T47D (cell line): ENCODE results near the gene THBS4.
A peak's percentile ranks its signal among the peaks of the same experiment; 100 is the strongest.

Experiments used
- DNase-seq, 2 experiments: peaks; one replicate each; pipeline versions ENCODE4 v3.0.0 to v3.0.0-alpha.2; 2011 to 2012; ENCODE audit warnings: low read depth in 1 of 2, low spot score in 1 of 2
- JUND ChIP-seq: IDR thresholded peaks from 2 replicates; pipeline ENCODE4 v1.6.1; 2012; ENCODE audit warnings: low read depth
- in situ Hi-C: cut with HindIII; loops from 2 replicates; pipeline ENCODE4 v1.10.0; 2016; ENCODE audit warnings: low sequenced_read_pairs, low pct_unique_long_range_greater_than_20kb

Gene THBS4

DNA sequence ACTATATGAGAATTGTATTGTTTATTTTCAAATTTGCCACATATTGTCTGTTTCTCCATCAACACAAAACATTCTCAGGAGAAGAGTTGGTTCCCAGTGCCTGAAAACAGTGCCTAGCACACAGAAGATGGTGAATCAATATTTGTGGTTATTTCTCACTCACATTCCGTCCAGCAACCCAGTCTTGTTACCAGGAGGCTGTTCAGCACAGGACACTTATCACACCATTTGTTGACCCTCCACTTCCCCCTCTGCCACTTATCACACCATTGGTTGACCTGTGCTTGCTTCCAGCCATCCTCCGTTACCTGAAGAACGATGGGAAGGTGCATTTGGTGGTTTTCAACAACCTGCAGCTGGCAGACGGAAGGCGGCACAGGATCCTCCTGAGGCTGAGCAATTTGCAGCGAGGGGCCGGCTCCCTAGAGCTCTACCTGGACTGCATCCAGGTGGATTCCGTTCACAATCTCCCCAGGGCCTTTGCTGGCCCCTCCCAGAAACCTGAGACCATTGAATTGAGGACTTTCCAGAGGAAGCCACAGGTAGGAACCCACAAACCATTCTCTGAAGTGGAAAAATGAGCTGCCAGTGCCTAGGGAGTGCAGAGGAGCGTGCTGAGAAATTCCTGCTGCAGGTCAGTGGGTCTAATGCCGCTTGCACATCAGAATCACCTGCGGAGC lies 20.5 kb downstream of the THBS4 start:
- DNase-seq = peak in 1 of 2 experiments; percentile 10
- TF ChIP-seq JUND = no peak
- in situ Hi-C loops = no loop called here

DNA sequence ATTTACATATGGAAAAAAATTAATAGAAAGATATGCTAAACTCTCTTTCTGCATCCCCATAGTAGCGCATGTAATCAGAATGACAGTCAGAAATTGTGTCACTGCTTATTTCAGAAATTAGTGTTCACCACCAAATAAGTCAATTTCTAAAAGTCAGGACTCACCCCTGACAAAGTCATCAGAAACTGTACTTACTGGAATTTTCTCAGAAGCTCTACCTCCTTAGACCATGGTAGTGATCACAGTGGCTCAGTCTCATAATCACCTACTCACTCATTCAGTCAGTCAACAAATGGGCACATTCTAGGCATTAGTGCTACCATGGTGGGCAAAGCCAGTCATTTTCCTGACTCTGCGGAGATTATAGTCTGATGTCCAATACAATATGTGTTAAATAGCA lies 22.0 kb downstream of the THBS4 start:
- in situ Hi-C loops = no loop called here
- DNase-seq = no peak
- TF ChIP-seq JUND = no peak

GRCh38 chr5:80057921-80058320 lies 22.8 kb downstream of the THBS4 start:
- in situ Hi-C loops = no loop called here
- no peak for TF ChIP-seq JUND
- no peak for DNase-seq

DNA sequence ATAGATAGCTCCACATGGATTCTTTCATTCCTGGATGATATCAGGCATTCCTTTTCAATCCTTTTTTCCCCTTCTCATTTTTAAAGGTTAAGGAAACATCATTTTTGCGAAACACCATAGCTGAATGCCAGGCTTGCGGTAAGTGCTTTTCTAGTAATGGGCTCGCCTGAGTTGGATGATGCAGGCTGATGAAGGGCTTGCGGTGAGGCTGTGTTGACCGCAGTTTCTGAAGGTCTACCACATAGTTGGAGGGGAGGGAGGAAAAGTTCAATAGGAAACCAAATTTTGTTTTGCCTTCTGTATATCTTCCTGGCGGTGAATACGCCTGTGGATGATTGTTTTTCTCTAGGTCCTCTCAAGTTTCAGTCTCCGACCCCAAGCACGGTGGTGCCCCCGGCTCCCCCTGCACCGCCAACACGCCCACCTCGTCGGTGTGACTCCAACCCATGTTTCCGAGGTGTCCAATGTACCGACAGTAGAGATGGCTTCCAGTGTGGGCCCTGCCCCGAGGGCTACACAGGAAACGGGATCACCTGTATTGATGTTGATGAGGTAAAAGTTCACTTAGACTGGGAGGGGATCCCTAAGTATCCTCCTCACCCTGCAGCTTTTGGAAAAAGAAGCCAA lies 24.3 kb downstream of the THBS4 start:
- no peak for TF ChIP-seq JUND
- in situ Hi-C loops = no loop called here
- DNase-seq = no peak

DNA sequence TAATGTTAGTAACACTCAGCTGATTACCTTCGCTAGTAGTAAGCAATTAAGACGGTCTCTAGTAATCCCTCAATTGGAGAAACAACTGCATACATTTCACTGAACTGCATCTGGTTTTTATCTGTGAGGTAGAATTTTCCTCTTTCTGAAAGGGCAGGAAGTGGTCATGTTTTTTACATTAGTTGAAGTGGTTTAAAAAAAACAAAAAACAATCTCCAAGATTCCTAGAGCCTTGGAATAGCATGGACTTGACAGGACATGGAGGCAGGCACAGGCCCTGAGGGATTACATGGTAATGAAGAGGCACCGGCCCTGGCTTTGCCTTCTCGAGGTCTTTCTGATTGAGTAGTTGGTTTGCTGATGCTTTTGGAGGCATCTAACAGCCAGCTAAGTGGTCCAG lies 25.8 kb downstream of the THBS4 start:
- no peak for TF ChIP-seq JUND
- no peak for DNase-seq
- in situ Hi-C loops = no loop called here

DNA sequence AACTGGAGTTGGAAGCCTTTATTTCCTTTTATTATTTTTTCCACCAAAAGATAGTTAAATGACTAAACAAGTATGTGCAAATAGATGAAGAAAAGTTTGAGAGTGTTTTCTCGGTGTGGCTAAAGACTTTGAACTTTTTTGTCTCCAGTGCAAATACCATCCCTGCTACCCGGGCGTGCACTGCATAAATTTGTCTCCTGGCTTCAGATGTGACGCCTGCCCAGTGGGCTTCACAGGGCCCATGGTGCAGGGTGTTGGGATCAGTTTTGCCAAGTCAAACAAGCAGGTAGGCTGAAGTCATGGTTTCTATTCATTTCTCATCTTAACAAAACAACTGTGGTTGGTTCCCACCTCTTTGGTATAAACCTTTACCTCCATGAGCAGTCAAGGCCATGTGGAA lies 26.4 kb downstream of the THBS4 start:
- TF ChIP-seq JUND = no peak
- DNase-seq = no peak
- in situ Hi-C loops = no loop called here

DNA sequence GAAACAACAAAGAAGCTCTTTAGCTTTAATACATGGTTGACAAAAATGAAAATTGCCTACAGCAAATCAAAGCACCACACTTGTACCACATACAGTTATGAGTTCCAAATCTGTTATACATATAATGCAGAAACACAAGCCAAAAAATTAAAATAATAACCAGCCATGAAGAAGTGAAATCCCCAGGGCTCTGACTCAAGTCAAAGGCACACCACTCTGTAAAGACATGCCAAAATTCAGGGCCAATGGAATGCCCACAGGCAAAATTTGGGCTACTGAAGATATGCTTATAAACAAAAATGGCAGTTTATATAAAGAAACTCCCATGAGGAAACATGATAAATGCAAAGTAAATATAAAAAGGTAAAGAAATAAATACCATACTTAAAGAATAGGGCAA lies 29.0 kb downstream of the THBS4 start:
- TF ChIP-seq JUND = no peak
- in situ Hi-C loops = no loop called here
- DNase-seq = no peak

GRCh38 chr5:80067016-80067415 lies 31.9 kb downstream of the THBS4 start:
- in situ Hi-C loops = no loop called here
- DNase-seq = no peak
- TF ChIP-seq JUND = no peak

- no peak for TF ChIP-seq JUND
- in situ Hi-C loops = no loop called here
- no peak for DNase-seq
These were observed 32.5 kb downstream of the THBS4 start for GRCh38 chr5:80067531-80068245.

GRCh38 chr5:80068246-80068636 lies 33.1 kb downstream of the THBS4 start:
- in situ Hi-C loops = no loop called here
- TF ChIP-seq JUND = no peak
- DNase-seq = no peak

DNA sequence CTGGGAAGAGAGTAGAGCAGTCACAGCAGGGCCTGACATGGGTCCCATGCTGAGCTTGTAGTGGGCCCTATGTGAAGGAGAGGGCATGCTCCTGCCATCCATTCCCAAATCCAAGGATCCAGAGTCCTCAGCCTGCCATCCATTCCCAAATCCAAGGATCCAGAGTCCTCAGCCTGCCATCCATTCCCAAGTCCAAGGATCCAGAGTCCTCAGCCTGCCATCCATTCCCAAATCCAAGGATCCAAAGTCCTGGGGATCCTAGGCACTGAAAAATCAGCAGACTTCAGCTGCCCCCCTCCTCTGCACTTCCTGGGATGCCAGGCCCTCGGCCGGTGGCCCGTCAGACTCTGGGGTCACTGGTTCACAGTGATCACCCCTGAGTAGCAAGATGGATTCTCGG lies 33.6 kb downstream of the THBS4 start:
- in situ Hi-C loops = no loop called here
- DNase-seq = no peak
- TF ChIP-seq JUND = no peak

DNA sequence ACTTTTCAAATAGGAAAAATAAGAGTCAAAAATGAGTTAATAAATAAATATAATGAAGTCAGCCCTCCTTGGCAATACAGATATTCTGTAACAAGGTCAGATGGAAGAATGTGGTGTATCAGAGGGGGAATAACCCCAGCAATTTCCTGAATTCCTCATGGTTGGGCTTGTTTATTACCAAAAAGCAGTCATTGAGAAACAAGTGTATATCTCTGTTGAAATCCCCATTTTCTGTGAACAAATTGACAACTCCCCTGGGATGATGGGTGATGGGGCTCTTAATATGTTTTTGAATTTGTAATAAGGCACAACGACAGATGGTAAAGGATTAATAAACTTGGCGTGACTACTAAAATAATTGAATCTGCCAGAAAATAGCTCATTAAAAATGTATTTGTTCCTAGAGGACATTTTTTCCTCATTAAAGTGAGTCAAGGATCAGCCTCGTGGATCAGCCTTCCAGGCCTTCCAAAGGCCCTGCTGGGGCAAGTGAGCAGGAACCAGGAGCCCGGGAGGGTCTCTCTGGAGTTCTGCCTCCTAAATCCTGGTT lies 34.2 kb downstream of the THBS4 start:
- in situ Hi-C loops = no loop called here
- DNase-seq = no peak
- no peak for TF ChIP-seq JUND

DNA sequence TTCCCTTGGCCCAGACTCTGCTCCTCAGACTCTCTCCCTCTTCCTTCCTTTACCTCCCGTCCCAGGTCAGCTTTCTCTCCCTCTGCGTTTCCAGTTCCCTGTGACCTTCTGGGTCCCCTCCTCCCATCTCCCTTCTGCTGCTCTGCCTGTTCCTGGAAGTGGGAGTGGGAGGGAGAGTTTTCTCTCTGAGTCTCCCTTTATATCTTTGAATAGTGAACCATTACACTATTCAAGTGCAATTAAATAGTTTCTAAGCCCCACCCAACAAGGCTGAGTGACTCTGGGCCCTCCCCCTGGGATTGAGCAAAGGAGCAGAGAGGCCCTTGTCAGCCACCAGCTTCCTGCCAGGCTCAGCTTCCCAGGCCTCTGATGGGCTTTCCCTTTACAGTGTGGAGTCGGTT lies 34.8 kb downstream of the THBS4 start:
- TF ChIP-seq JUND = no peak
- no peak for DNase-seq
- in situ Hi-C loops = no loop called here
